H9 (cell line): ENCODE measurements around the gene TFDP1. TPM values are rescaled to one million over a fixed set of nuclear protein-coding genes. Genes with fewer than 3 reads are reported as not detected.

ENCODE experiments used
- DNase-seq: peaks from one replicate; pipeline ENCODE4 v3.0.0-alpha.2; 2017
- H2AFZ ChIP-seq: one replicate; pipeline ENCODE4 v1.6.1; 2013; ENCODE audit warnings: mild to moderate bottlenecking, low read length, control low read depth, moderate library complexity
- H2AK5ac ChIP-seq: 2 replicates; pipeline ENCODE4 v1.6.1; 2013; ENCODE audit warnings: low read length, control low read depth, mixed read lengths; ENCODE audit not compliant: insufficient read length
- H2BK120ac ChIP-seq: one replicate; pipeline ENCODE4 v1.6.1; 2013; ENCODE audit warnings: low read depth, mild to moderate bottlenecking, low read length, control low read depth, inconsistent platforms; ENCODE audit not compliant: poor library complexity, severe bottlenecking
- H2BK12ac ChIP-seq: 2 replicates; pipeline ENCODE4 v1.6.1; 2013; ENCODE audit warnings: low read length, control low read depth, mixed read lengths, low read depth; ENCODE audit not compliant: insufficient read length
- H2BK15ac ChIP-seq: 2 replicates; pipeline ENCODE4 v1.6.1; 2013; ENCODE audit warnings: low read depth, low read length, control low read depth
- H2BK20ac ChIP-seq: one replicate; pipeline ENCODE4 v1.6.1; 2013; ENCODE audit warnings: low read depth, mild to moderate bottlenecking, low read length, control low read depth, inconsistent platforms; ENCODE audit not compliant: poor library complexity, severe bottlenecking
- H2BK5ac ChIP-seq: 2 replicates; pipeline ENCODE4 v1.6.1; 2013; ENCODE audit warnings: low read length, control low read depth, mixed read lengths; ENCODE audit not compliant: insufficient read length
- H3K14ac ChIP-seq: 2 replicates; pipeline ENCODE4 v1.6.1; 2013; ENCODE audit warnings: low read length, control low read depth; ENCODE audit not compliant: insufficient read depth
- H3K18ac ChIP-seq: 2 replicates; pipeline ENCODE4 v1.6.1; 2013; ENCODE audit warnings: low read depth, mild to moderate bottlenecking, mixed read lengths, low read length, control low read depth; ENCODE audit not compliant: insufficient read length
- H3K23ac ChIP-seq: 2 replicates; pipeline ENCODE4 v1.6.1; 2013; ENCODE audit warnings: low read length, control low read depth, mixed read lengths, low read depth; ENCODE audit not compliant: insufficient read length
- H3K23me2 ChIP-seq: 2 replicates; pipeline ENCODE4 v1.6.1; 2013; ENCODE audit warnings: low read depth, mild to moderate bottlenecking, mixed read lengths, low read length, control low read depth; ENCODE audit not compliant: insufficient read length, poor library complexity, severe bottlenecking
- H3K27ac ChIP-seq: 2 replicates; pipeline ENCODE4 v1.5.1; 2013; ENCODE audit warnings: low read length, control low read depth, mixed read lengths, low read depth; ENCODE audit not compliant: insufficient read length
- H3K27me3 ChIP-seq: 2 replicates; pipeline ENCODE4 v1.6.1; 2013; ENCODE audit warnings: low read length, control low read depth, inconsistent platforms; ENCODE audit not compliant: insufficient read depth
- H3K4ac ChIP-seq: 2 replicates; pipeline ENCODE4 v1.6.1; 2013; ENCODE audit warnings: low read depth, mild to moderate bottlenecking, control low read depth, inconsistent platforms, low read length, moderate library complexity
- H3K4me1 ChIP-seq: 2 replicates; pipeline ENCODE4 v1.6.1; 2013; ENCODE audit warnings: low read length, control low read depth, inconsistent platforms; ENCODE audit not compliant: insufficient read depth
- H3K4me2 ChIP-seq: 2 replicates; pipeline ENCODE4 v1.6.1; 2013; ENCODE audit warnings: low read length, control low read depth, mixed read lengths; ENCODE audit not compliant: insufficient read length, insufficient read depth
- H3K56ac ChIP-seq: 2 replicates; pipeline ENCODE4 v1.6.1; 2013; ENCODE audit warnings: low read depth, mild to moderate bottlenecking, mixed read lengths, low read length, control low read depth; ENCODE audit not compliant: insufficient read length
- H3K79me1 ChIP-seq: 2 replicates; pipeline ENCODE4 v1.6.1; 2013; ENCODE audit warnings: low read depth, mild to moderate bottlenecking, moderate library complexity, low read length, control low read depth, inconsistent platforms; ENCODE audit not compliant: insufficient read depth, poor library complexity, severe bottlenecking
- H3K79me2 ChIP-seq: 2 replicates; pipeline ENCODE4 v1.6.1; 2013; ENCODE audit warnings: low read length, control low read depth, inconsistent platforms; ENCODE audit not compliant: insufficient read depth
- H3K9ac ChIP-seq: 2 replicates; pipeline ENCODE4 v1.6.1; 2013; ENCODE audit warnings: low read length, control low read depth, mixed read lengths; ENCODE audit not compliant: insufficient read length; ENCODE audit errors: extremely low read depth
- H3K9me3 ChIP-seq: one replicate; pipeline ENCODE4 v1.6.1; 2013; ENCODE audit warnings: low read depth, low read length, inconsistent platforms; ENCODE audit not compliant: control insufficient read depth
- H3T11ph ChIP-seq: one replicate; pipeline ENCODE4 v1.6.1; 2013; ENCODE audit warnings: mild to moderate bottlenecking, low read length, control low read depth, inconsistent platforms
- H4K20me1 ChIP-seq: one replicate; pipeline ENCODE4 v1.6.1; 2013; ENCODE audit not compliant: control insufficient read depth, insufficient read length, insufficient read depth
- H4K5ac ChIP-seq: 2 replicates; pipeline ENCODE4 v1.6.1; 2013; ENCODE audit warnings: low read depth, mild to moderate bottlenecking, mixed read lengths, low read length, control low read depth; ENCODE audit not compliant: insufficient read length
- H4K8ac ChIP-seq: replicated peaks from 2 replicates; pipeline ENCODE4 v1.6.1; 2013; ENCODE audit warnings: low read length, control low read depth, mixed read lengths, low read depth; ENCODE audit not compliant: insufficient read length
- H4K91ac ChIP-seq: 2 replicates; pipeline ENCODE4 v1.6.1; 2013; ENCODE audit warnings: low read depth, mild to moderate bottlenecking, moderate library complexity, mixed read lengths, low read length, control low read depth; ENCODE audit not compliant: insufficient read length
- H3K27ac Mint-ChIP-seq, 3 experiments: 2 replicates in 2 of 3; 3 replicates in 1 of 3; pipeline ENCODE4 v1.8.0; 2020 to 2021; ENCODE audit warnings: mixed read lengths in 3 of 3, mild to moderate bottlenecking in 1 of 3, moderate library complexity in 1 of 3
- H3K27me3 Mint-ChIP-seq: 2 replicates; pipeline ENCODE4 v1.8.0; 2021; ENCODE audit warnings: low read depth, mild to moderate bottlenecking, moderate library complexity, mixed read lengths
- H3K36me3 Mint-ChIP-seq, 3 experiments: 2 replicates in 2 of 3; 3 replicates in 1 of 3; pipeline ENCODE4 v1.8.0; 2020 to 2021; ENCODE audit warnings: low read depth in 3 of 3, mixed read lengths in 3 of 3; ENCODE audit not compliant: insufficient read depth in 1 of 3
- H3K4me1 Mint-ChIP-seq, 2 experiments: 2 replicates each; pipeline ENCODE4 v1.8.0; 2020; ENCODE audit warnings: mixed read lengths in 2 of 2
- H3K4me3 Mint-ChIP-seq, 2 experiments: 2 replicates in 1 of 2; 3 replicates in 1 of 2; pipeline ENCODE4 v1.8.0; 2020 to 2021; ENCODE audit warnings: mild to moderate bottlenecking in 2 of 2, mixed read lengths in 2 of 2, moderate library complexity in 1 of 2
- H3K9me3 Mint-ChIP-seq, 2 experiments: 2 replicates in 1 of 2; 3 replicates in 1 of 2; pipeline ENCODE4 v1.8.0; 2020; ENCODE audit warnings: mild to moderate bottlenecking in 2 of 2, mixed read lengths in 2 of 2, moderate library complexity in 1 of 2
- WGBS: extraction: QIAGEN DNeasy Blood & Tissue Kit; methylation state at CpG from one replicate; pipeline ENCODE4 v1.1.7; 2013; ENCODE audit warnings: missing lambda C conversion rate, low lambda C conversion rate, mixed read lengths; ENCODE audit not compliant: insufficient read length; ENCODE audit errors: extremely low coverage; 5-methylcytosine and 5-hydroxymethylcytosine counted together
- total RNA-seq: library from RNA; stranded (reverse); gene quantifications from 2 replicates; pipeline ENCODE4 v1.2.1, GENCODE V29; 2021
- TF ChIP-seq, protein P1 (sequence below): fragments of 200-600 bp; sonication (generic); conservative IDR thresholded peaks from 3 replicates; pipeline ENCODE4 v1.8.0; 2021; ENCODE audit warnings: antibody characterized with exemption, mild to moderate bottlenecking

The TFDP1 gene
- total RNA-seq, 1 experiment from 2014 or later, result 111 TPM

DNA sequence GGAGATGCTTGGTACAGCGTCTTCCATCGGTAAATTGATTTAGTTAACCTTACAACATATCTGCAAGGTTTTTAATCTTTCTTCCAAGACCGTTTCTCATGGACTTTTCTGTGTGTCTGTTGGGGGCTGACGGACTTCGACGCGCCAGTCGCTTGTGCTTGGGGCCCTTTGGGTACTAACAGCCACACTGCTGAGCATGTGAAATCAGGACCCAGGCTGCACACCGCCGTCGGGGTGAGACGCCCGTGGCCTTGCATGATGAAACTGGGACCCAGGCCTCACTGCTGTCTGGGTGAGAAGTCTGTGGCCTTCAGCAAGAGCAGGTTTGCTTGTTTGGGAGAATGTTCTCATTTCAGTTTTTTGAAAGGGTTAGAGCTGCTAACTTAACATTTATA is 63.7 kb downstream of the TFDP1 start:
- H3K4me1 Mint-ChIP-seq, result peaks cover 4 to 5% of the 10 kb centered on the region in 2 experiments

More for the DNA sequence above, 63.7 kb downstream of the TFDP1 start:
- Histone ChIP-seq H2BK15ac (no peak overlapping the region), H3K9ac (no peak overlapping the region), H3K56ac (no peak overlapping the region), H2BK12ac (no peak overlapping the region), H2AK5ac (no peak overlapping the region), H3K4me1 (no peaks in the 10 kb centered on the region), H3K14ac (no peak overlapping the region), H3K79me2 (no peaks in the 10 kb centered on the region), H2BK120ac (no peak overlapping the region), H2BK20ac (no peak overlapping the region), H4K8ac (no peak overlapping the region), H4K5ac (no peak overlapping the region), H3K4me2 (no peak overlapping the region), H2BK5ac (no peak overlapping the region), H3K18ac (no peak overlapping the region), H3K79me1 (no peaks in the 10 kb centered on the region), H3K23me2 (no peaks in the 10 kb centered on the region), H3K23ac (no peak overlapping the region), H2AFZ (no peak overlapping the region), H3K27me3 (no peaks in the 10 kb centered on the region), H4K20me1 (no peaks in the 10 kb centered on the region), H4K91ac (no peak overlapping the region), H3T11ph (no peak overlapping the region), H3K27ac (no peak overlapping the region), H3K4ac (no peak overlapping the region), H3K9me3 (no peaks in the 10 kb centered on the region)
- Mint-ChIP-seq H3K4me3 (no peak overlapping the region), H3K27ac (peak overlapping the region in 2 of 3 experiments; percentile 58 to 93; a peak in 2 of 7 replicates), H3K9me3 (peaks cover 0 to 39% of the 10 kb centered on the region in 2 experiments; a peak in 2 of 5 replicates), H3K27me3 (peaks cover 10% of the 10 kb centered on the region), H3K36me3 (peaks cover under 1 to 50% (median 41%) of the 10 kb centered on the region in 3 experiments; a peak in 5 of 7 replicates)
- no CpG with 5 or more reads among the region's 13 CpGs for WGBS
- no peak for DNase-seq
- TF ChIP-seq, protein P1, sequence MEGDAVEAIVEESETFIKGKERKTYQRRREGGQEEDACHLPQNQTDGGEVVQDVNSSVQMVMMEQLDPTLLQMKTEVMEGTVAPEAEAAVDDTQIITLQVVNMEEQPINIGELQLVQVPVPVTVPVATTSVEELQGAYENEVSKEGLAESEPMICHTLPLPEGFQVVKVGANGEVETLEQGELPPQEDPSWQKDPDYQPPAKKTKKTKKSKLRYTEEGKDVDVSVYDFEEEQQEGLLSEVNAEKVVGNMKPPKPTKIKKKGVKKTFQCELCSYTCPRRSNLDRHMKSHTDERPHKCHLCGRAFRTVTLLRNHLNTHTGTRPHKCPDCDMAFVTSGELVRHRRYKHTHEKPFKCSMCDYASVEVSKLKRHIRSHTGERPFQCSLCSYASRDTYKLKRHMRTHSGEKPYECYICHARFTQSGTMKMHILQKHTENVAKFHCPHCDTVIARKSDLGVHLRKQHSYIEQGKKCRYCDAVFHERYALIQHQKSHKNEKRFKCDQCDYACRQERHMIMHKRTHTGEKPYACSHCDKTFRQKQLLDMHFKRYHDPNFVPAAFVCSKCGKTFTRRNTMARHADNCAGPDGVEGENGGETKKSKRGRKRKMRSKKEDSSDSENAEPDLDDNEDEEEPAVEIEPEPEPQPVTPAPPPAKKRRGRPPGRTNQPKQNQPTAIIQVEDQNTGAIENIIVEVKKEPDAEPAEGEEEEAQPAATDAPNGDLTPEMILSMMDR, result no peak
